Kidney epithelial cell (primary cell): Measurements from ENCODE around the gene BNIP5. TPM values are rescaled to one million over a fixed set of nuclear protein-coding genes. Genes with fewer than 3 reads are reported as not detected.

Experiments used
- DNase-seq: peaks from one replicate; pipeline ENCODE4 v3.0.0-alpha.2; 2010; ENCODE audit warnings: low read depth
- H3K27me3 ChIP-seq: 2 replicates; pipeline ENCODE4 v1.6.0; 2011; ENCODE audit warnings: low read length; ENCODE audit not compliant: control insufficient read depth, insufficient read depth
- H3K36me3 ChIP-seq: 2 replicates; pipeline ENCODE4 v1.5.1; 2011; ENCODE audit warnings: low read length; ENCODE audit not compliant: control insufficient read depth, insufficient read depth
- H3K4me3 ChIP-seq: 2 replicates; pipeline ENCODE4 v1.5.1; 2011; ENCODE audit warnings: low read depth, mild to moderate bottlenecking, control low read depth, low read length
- total RNA-seq: library from RNA; depleted of rRNA; stranded (reverse); fragments of >200 nt; gene quantifications from 2 replicates; pipeline ENCODE4 v1.2.3, GENCODE V29; 2015
- TF ChIP-seq, protein P1 (sequence below): IDR thresholded peaks from 2 replicates; pipeline ENCODE4 v1.5.1; 2011; ENCODE audit warnings: mild to moderate bottlenecking, moderate library complexity, low read length, control low read depth, inconsistent platforms; ENCODE audit not compliant: insufficient read depth, poor library complexity, severe bottlenecking

The BNIP5 gene
- total RNA-seq, 1 donor from 2014 or later, result not detected

DNA sequence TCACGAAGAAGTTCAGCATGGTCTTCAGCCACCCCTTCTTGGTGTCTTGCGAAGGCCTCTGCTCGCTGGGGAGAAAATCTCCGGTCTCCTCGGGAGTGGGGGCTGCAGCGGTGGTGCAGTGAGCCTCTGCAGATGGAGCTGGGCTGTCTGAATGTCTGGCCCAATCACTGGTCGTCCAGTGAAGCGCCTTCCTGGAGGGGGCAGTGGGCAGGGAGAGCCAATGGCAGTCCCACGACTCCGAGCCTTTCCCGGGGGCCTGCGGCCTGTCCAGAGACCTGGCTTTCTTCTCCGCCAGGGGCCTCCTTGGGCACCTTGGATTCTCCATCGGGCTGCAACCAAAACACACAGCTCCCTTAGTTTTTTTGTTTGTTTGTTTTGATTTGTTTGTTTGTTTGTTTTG lies 6.3 kb downstream of the BNIP5 start:
- H3K4me3 ChIP-seq, result no peak overlapping the region
- no peaks in the 10 kb centered on the region for H3K36me3 ChIP-seq
- TF ChIP-seq, protein P1, sequence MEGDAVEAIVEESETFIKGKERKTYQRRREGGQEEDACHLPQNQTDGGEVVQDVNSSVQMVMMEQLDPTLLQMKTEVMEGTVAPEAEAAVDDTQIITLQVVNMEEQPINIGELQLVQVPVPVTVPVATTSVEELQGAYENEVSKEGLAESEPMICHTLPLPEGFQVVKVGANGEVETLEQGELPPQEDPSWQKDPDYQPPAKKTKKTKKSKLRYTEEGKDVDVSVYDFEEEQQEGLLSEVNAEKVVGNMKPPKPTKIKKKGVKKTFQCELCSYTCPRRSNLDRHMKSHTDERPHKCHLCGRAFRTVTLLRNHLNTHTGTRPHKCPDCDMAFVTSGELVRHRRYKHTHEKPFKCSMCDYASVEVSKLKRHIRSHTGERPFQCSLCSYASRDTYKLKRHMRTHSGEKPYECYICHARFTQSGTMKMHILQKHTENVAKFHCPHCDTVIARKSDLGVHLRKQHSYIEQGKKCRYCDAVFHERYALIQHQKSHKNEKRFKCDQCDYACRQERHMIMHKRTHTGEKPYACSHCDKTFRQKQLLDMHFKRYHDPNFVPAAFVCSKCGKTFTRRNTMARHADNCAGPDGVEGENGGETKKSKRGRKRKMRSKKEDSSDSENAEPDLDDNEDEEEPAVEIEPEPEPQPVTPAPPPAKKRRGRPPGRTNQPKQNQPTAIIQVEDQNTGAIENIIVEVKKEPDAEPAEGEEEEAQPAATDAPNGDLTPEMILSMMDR, result no peak
- H3K27me3 ChIP-seq, result peaks cover 28% of the 10 kb centered on the region
- DNase-seq, result no peak

DNA sequence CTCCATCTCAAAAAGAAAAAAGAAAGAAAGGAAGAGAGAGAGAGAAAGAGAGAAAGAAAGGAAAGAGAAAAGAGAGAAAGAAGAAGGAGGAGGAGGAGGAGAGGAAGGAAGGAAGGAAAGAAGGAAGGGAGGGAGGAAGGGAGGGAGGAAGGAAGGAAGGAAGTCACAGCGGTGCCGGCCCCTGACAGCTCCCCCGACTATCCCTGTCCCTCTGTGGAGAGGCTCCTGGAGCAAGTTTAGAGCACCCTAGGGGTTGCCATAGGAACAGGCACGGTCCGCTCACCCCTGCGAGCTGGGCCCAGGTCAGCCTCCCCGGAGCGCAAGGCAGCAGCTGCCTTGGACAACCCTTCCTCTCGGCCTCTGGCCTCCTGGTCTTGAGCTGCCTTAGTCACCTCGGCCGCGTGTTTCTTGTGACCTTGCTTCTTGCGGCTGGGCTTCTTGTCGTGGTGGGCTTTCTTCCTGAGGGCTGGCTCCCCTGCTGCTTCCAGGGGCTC lies 6.8 kb downstream of the BNIP5 start:
- Histone ChIP-seq H3K36me3 (no peaks in the 10 kb centered on the region), H3K4me3 (no peak overlapping the region), H3K27me3 (peaks cover 28% of the 10 kb centered on the region)
- TF ChIP-seq, protein P1, result no peak
- no peak for DNase-seq

DNA sequence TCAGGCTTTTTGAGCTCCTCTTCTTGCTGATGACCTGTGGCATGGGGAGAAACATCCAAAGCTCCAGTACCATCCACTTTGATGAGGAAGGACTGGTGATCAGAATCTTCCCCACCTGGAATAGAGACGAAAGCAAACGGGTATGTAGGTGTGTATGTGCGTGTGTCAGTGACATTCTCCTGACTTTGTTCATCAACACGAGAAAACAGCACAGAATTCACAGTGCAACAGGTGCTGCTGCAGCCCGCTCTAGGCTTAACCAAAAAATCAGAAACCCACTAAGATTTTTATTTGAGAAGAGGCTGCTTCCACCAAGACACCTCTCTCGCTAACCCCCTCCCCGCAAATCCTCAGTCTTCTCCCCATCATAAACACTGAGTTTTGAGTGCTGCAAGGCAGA lies 8.1 kb downstream of the BNIP5 start:
- Histone ChIP-seq H3K4me3 (no peak overlapping the region), H3K27me3 (peaks cover 20% of the 10 kb centered on the region), H3K36me3 (no peaks in the 10 kb centered on the region)
- DNase-seq, result no peak
- TF ChIP-seq, protein P1, result no peak

DNA sequence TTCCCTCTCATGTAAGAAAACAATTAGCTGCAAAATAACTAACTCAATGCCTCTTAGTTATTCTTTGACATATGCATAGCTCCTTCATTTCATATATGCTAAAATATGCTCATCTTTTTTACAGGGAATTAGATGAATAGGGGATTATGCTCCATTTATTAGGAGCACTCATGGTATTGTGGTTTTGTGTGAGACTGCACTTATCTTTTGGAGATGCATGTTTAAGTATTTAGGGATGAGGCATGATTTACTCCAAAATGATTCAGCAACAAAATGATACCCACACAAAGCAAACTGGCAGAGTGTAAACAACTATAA lies 8.8 kb downstream of the BNIP5 start:
- TF ChIP-seq, protein P1, result no peak
- no peak for DNase-seq
- Histone ChIP-seq H3K36me3 (no peaks in the 10 kb centered on the region), H3K27me3 (peaks cover 18% of the 10 kb centered on the region), H3K4me3 (no peak overlapping the region)

DNA sequence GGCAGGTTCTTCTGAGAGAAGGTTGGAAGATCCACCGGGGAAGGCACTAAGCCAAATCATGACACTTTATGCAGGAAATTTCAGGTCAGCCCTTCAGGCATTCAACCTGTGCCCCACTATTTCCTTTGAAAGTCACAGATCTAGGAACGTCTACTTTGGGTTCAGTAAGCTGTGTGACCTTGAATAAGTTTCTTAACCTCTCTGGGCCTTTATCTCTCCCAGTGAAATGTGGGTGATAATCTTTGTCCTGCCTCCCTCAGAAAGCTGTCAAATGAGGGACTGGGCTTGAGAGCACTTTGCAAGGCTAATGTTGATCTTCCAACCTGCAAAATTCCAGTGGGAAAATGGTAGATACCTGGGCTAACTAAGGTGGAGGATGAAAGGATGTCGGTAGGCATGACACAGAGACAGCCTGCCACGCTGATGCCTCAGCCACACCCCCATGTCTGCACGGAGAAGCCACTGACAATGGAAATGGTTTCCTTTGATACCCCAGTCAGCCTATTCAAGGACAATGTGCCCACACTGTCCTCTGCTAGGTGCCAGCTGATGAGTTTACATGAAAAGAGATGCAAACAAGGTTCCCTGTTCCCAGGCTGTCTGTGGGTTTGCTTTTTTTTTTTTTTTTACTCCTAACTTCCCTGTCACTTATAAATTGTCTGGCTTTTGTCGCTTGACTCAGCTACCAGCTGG lies 9.3 kb downstream of the BNIP5 start:
- peaks cover 18% of the 10 kb centered on the region for H3K27me3 ChIP-seq
- H3K36me3 ChIP-seq, result no peaks in the 10 kb centered on the region
- no peak for DNase-seq
- TF ChIP-seq, protein P1, result no peak
- H3K4me3 ChIP-seq, result no peak overlapping the region

DNA sequence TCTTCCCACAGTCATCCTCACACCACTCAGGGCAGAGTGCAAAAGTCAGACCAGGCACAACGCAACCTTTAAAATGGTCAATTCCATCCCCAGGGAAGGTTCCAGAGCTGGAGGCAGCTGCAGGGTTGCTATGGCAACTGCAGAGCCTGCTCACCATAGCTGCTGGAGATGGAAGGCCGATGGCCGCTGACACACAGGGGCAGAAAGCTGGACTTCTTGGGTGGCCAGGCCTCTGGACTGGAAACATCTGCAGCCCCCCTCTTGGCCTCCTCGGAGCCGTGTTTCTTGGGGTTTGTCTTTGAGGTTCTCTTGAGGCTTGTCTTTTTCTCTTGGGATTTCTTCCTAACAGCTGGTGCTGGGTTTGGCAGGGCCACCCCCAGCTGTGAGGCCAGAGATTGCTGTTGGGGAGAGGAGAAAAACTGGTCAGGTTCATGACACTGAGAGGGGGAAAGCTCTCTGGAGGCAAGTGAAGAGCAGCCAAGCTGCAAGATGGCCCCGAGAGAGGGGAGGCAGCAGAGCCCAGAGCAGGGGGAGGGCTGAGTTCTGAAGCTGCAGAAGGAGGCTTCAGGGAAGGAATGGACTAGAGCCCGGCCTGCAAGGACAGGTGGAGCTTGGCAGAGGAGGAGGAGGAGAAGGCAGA lies 10.2 kb downstream of the BNIP5 start:
- no peak for DNase-seq
- peaks cover 18% of the 10 kb centered on the region for H3K27me3 ChIP-seq
- TF ChIP-seq, protein P1, result no peak
- H3K4me3 ChIP-seq, result no peak overlapping the region
- no peaks in the 10 kb centered on the region for H3K36me3 ChIP-seq
